Stimulated activated CD8-positive, alpha-beta memory T cell treated with anti-CD3 and anti-CD28 coated beads, Interleukin-4, amount 100 ng/mL, for 48 hours (primary cell): ENCODE results near the gene NHEJ1.

Experiments used
- DNase-seq: peaks from one replicate; pipeline ENCODE4 v3.0.0-alpha.2; 2020

NHEJ1 gene

DNA sequence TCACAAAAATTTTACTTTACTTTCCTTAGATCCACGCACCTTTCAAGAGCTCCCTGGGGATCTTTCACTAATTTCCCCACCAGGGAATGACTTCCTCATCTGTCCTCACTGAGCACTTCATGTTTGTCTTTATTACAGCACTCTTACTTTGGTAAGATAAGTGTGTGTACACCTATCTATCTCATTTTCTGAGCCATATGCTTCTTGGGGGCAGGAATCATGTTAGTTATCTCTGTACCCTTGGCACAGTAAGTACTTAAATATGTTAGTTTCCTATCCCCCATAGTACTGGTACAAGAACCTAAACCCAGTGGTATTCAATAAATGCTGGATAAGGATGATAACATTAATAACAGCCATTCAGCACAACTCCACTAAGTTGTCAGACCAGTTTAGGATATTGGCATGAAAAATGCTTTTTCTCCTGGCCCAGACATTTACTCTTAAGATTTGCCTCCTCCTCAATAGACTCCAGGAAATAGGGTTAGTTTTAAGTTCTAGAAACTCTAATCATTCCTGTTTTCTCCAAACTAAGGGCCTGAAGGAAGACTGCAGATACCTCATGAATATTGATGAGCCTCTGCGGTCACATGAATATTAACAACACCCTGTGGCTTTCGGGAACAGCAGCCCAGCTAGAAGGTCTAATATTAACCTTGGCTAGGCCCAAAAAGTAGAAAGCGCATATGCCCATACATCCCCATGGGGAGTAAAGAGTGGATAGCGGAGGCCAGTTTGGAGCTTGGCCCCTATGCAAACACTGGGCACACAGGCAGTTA is 38.2 kb downstream of the NHEJ1 start:
- DNase-seq: no peak

DNA sequence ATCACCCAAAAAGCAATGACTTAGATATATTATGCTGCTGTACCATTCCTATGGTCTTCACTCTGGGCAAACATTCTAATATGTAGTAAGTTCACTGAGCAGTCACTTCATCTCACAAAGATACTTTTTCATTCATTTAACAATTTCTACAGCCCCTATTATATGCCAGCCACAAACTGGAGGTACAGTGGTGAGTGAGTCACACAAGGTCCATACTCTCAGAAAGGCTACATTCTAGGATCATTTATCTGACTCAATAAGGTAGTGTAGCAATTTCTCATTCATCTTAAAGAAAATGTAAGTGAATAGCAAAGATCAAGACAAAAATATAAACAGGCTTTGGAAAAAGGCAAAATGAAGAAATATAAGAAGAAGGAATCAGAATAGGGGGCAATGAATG is 40.5 kb downstream of the NHEJ1 start:
- DNase-seq: no peak

DNA sequence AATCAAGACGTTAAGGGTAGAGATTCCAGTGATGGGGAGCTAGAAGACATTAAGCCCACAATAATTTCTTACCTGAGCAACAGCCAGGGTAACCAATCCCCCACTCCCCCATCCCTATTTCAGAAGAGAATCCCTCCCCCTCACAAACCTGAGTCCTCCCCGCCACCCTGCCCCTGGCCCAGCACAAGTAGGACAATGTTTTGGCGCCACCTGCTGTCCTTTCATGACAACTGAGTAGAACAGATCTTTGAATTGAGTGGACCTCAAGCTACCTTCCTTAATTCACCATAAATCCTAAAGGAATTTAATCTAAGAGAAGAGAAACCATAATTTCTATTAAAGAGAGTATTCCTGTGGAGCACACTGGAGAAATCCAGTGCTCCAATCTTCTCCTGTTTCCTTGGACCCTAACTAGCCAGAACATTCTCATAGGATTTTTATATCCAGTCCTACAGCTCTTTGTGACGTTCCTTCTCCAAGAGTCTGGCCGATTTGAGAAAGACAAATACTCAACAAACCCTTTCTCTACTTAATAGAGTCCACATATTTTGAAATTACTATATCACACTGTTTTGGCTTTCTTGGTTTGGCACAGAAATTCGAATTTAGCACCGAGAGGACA is 41.1 kb downstream of the NHEJ1 start:
- peak; percentile 80 for DNase-seq

DNA sequence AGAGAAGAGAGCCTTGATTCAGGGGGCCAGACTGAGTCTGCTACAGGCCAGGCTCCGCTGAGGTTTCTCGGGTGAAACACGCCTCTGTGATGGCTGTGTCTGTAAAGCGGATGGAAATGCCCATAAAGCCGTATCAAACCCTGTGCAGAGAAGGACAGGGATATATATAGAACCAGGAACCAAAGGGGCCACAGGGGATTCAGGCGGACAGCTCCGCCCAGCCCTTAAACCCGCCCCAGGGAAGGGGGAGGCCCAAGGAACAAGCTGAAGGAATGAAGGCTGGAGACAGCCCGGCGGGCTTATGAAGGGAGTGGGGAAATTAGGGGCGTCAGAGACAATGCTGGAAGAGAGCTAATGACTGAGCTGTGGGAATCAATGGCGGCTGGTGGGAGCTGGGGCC is 42.1 kb downstream of the NHEJ1 start:
- DNase-seq: no peak

DNA sequence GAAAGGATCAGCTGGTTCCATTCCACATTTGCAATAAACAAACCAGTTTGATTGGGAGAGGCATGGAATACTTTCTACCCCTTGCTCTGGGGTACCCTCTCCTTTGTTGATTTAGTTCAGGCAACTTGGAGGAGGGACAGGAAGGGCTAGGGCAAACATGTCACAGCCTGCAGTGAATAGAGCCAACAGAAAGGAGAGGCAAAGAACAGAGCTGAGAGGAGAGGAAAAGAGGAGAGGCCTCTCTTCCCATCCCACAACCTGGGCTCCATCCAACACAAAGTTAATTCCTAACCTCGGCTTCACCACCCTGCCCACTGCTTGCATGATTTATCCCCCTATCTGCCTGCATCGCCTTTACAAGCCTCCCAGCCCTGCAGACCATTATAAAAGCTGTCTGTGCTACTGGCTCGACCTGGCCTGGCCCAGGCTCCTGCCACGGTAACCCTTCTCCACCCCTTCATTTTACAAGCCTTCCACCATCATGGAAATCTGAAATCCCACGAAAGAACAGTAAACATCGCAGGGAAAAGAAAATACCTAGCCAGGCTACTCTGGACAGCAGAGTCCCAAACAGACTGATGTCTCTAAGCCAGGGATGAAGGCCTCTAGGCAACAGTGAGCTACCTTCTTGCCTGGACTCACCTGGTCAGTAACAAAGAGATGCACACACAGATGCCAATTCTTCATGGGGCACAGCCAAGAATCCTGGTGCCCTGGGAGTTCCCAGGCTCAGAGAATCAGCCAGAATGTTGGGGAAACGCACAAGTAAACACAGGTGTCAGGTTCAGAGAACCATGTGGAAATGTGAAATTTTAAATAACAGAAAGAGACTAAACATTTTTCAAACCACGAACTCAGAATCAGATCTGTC is 43.6 kb downstream of the NHEJ1 start:
- no peak for DNase-seq

DNA sequence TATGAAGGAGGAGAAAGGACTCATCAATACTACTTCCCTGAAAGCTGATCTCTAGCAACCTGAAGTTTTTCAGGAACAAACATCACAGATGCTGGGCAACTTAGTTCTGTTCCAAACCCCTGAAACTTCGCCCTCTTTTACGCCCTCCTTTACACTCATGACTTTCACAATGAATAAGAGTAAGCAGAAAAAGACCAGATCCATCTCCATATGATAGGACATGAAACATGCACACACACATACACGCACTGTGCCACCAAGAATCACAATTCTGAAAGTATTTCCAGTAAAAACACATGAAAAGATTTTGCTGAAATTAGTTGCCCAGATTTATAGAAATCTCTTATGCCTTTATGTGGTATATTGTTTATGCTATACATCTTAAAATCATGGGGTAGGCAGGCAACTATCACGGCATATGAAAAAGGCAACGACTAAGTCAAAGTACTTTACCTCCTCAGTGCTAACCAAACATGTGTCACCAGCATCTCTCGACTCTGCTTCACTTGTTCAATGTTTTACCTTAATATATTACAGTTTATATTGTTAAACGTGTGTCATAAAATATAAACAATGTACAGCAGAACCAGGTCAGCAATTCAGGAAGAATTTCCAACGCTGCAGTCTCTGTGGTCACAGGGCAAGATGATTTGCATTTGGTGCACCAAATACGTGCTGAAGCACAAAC is 47.8 kb downstream of the NHEJ1 start:
- no peak for DNase-seq

DNA sequence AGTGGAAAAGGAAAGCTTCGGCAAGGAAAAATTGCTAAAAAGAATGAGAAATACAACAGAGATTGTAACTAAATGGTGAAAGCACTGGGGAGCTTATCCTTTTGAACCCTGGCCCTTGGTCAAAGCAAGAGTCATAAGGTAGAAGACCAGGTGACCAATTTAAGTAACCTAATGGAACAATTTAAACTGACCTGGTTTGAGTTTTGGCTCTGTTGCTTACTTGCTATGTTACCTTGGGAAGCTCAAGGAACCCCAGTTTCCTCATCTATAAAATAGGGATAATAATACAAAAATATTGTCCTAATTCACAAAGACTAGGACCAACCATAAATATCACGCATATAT is 48.6 kb downstream of the NHEJ1 start:
- DNase-seq: no peak

DNA sequence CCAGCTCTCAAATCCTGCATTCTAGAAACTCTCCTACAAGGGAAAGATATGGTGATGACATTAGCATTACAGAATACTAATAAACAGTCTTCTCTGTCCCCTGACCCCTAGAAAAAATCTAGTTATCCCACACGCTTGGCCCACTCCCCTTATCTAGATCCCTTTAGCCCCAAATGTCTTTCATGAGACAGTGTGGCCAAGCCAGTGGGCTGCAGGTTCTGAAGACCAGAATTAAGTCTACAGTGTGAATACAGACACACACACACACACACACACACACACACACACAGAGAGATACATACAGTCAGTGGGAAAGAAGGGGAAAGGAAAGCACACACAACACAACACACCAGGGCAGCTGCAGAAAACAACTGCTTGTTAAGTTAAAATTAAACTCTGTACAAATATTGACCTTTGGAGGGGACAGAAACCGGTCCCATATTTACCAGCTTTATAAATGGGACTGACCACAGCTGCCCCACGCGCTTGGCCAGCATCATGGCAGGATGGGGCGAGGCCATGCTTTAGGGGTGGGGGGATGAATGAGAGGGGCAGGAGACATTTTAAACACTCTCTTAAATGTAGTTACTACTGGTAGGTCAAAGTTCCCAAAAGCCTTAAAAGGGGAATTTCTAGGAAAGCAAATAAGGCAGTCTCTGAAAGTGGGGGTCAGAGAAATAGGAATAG is 49.1 kb downstream of the NHEJ1 start:
- no peak for DNase-seq

DNA sequence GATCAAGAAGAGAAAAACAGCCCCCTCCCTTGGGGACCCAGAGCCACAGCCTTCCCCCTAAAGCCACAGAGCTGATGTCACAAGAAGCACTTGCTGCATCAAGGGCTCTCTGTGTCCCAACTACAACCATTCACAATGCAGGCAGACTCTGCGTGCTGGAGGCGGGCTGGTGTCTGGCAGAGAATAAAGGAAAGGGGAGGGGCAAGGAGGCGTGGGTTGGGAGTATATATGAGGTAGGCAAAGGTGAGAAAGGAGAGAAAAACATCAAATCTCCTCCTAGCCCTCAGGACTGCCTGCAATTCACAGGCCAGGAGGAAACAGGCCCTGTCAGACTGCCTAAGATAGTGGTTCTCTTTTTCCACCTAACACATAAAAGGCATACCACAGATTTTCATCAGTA is 51.1 kb downstream of the NHEJ1 start:
- peak; percentile 68 for DNase-seq

DNA sequence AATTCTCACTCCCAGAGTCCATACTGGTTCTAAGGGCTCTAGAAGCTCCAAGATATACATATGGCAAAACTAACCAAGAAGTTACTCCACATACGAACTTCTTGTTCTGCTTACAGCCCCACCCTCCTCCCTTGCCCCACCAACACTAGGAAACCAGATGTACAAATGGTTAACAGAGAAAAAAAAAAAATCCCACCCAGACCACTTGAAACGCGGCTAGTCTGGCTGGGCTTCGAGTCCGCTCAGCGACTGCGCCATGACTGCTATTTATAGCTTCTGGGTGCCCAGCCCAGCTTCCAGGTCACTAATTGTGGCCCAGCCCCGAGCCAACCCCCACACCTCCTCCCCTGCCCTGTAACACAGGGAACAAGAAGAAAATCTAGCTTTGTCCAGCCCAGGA is 52.9 kb downstream of the NHEJ1 start:
- DNase-seq: no peak

DNA sequence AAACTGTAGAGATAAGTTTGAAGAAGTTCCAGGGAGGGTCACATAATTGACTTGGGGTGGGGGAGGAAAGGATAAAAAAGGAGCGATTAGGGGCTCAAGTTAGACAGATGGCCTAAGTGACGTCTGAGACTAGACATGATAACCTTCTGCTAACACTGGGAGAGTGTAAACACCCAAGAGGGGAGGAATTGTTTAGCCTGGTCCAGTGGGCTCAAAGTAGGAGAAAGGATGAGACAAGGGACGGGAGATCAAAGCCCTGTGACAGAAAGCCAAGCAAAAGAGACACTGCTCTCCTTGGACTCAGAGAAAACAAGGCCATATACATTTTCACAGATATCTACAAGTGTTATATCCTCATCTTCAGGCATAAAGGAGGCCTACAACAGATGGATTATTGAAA is 54.4 kb downstream of the NHEJ1 start:
- no peak for DNase-seq

DNA sequence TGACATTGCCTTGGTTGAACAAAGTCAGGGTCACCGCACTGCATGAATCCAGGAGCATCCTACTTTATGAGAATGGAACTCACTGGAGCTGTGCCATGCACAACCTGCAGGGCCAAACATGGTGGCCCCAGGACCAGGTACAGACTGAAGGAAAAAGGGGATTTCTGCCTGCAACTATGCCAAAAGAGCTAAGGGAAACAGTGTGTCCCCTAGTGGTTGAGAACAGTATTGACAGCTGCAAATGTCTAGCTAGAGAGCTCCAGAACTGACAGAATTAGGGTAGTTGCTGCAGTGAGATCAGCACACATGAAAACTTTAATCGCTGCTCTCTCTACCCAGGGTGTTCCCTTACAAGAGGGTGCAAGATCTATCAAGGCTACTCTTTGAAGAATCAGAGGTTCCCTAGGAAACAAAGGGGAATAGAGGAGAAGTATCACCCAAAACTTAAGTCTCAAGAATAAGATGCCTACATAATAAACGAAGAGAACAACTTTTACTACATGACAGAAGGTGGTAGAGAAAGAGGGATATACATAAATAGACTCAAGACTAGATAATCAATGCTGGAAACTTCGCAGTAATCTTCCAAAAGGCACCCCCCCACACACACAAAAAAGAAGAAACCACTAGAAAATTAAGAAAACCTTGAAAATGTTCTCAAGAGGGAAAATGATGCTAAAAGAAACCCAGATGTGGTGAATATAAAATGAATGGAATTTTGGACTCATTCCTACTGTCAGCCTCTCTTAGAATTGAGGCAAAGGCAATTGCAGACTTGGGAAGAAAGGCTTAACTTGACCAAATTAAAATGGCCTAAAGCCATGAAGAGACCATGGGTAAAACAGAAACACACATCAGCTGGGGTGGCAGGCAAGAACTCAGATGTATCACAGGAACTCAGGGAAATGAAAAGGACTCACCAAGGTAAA is 56.2 kb downstream of the NHEJ1 start:
- no peak for DNase-seq

DNA sequence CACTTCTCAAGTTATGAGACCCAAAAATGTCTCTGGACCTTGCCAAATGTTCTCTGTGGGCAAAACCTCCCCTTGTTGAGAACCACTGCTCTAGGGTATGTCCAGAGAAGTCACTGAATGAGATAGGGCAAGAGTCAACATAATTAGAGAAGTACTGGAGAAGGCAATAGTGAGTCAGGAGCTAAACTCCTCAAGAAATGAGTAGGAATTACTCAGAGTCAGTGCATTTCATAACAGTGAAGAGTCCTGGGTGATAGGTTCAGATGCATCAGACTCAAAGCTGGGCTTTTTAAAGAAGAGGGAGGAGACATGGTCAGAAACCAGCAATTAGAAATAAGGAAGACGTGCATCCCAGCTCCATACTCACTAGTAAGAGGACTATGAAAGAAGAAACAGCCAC is 61.3 kb downstream of the NHEJ1 start:
- DNase-seq: no peak

DNA sequence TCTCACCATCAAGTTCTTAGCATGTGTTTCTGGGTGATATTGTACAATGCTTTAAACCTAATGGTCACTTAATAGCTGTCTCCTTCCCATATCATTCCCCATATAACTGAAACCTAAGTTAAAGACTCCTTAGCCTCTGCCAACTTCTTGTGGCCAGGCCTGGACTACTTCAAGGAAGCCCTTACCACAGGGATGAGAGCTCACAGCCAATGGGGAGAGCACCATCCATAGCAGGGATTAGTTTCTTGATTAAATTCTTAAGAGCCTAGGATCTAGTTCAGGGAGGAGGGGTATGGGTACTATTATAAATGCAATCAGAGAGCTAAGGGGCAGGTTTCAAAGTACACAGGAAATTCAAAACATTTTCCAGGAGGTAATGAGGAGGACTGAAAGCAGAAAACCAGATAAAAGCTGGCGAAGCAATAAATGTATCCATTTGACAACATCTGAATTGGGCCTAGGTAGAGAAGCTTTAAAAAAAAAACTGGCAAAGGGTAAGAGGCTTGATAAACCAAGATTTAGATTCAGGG is 65.1 kb downstream of the NHEJ1 start:
- DNase-seq: no peak

DNA sequence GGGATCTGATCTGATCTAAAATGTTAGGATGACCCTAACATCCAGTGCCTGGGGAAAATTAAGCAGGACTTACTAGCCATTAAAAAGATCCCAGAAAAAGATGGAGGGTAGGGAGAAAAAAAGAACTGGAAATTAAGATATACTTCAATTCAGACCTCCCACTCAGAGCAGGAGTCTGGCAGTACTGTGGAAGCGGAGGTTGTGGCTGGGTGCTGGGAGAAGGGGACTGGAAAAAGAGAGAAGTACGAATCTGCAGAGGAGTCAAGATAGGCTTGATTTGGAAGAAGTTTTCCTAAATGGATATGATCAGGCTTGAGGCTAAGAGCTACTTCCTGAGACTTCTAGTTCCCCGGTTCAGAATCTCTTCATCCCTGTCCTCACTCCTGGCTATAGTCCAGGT is 66.4 kb downstream of the NHEJ1 start:
- no peak for DNase-seq

DNA sequence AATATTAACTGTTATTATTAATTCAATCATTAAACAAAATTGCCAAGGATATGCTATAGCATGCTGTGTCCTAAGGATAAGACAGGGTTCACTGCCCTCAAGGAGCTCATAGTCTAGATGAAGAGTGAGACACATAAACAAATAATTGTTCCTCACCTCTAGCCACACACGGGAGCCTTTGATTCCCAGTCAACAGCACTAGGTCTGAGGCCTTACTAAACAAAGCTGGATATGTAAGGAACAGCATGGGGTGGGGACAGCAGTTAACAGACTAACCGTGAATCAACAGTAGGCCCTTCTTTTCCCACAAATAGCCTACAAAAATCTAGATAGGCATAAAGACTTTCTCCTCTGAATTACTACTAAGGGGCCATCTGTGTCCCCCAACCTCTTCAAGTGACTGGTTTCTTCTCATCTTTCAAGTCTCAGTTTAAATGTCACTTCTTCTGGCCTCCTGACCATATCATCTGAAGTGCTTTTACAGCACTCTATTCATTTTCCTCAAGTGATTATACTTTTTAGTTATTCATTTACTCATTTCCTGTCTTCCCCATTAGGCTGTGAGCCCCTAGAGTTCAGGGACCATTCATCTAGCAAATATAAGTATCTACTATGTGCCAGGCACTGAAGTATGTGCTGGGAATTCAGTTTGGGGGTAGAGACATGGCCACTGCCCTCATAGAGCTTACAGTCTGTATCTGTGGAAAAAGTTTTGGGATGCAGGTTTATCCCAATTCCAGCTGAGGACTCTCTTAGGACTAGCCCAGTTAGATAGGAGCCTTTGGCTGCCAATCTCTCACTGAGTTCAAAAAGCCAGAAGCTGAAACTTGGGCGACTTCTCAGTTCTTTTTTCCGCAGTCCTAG is 69.9 kb downstream of the NHEJ1 start:
- DNase-seq: no peak

DNA sequence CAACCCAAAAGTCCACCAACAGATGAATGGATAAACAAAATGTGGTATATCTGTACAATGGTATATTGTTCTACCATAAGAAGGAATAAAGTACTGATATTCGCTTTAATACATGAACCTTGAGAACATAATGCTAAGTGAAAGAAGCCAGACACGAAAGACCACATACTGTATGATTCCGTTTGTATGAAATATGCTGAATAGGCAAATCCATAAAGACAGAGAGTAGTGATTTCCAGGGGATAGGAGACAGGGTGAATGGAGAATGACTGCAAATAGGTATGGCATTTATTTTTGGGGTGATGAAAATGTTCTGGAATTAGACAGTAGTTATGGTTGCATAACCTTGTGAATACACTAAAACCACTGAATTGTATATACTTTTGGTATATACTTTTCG is 71.3 kb downstream of the NHEJ1 start:
- DNase-seq: no peak

DNA sequence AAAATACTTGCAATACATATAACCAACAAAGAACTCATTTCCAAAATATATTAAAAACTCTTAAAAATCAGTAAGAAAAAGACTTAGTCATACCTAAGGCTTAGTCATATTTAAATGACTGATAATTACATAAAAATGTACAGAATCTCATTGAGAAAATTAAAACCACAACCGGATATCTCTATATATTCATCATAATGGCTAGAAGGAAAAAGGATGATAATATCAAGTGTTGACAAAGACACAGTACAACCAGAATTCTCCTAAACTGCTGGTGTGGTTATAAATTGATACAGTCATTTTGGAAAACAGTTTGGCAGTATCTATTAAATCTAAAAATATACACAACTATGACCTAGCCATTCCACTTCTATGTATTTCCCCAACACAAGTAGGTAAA is 72.8 kb downstream of the NHEJ1 start:
- DNase-seq: no peak

DNA sequence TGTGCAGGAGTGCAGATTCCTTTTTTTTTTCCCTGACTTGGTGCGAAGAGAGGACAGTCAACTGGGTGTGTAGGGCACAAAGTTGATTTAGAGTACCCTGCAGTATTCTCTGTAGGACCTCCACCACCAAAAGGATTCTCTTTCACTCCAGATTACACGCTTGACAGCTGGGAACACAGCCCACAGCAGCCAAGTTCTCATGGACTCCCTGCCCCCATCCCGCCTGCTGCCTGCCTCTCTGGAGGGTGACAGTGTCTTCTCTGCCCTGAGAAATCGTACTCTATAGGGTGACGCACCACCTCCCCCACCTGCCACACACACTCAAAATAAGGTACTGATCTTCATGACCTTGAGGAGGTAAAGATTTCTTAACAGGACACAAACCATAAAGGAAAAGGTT is 73.3 kb downstream of the NHEJ1 start:
- no peak for DNase-seq

DNA sequence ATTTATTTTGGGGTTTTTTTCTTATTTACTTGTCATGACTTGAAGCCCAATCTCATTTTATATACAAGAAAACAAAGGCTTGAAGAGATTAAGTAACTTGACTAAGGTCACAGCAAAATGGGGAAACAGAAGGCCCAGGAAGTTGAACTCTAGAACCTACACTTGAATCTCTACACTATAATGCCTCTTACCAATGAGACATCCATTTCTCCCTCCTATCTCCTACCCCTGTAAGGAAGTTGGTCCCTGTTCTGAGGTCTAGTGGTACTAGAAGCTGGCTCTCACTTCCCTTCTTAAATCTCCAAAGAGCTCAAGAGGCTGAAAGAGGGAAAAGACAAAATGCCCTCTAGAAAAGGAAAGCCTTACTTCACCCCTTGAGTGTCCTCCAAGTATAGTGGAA is 74.4 kb downstream of the NHEJ1 start:
- no peak for DNase-seq
